IPS-NIHi11 (cell line): Measurements from ENCODE around the gene NUDT14.

ENCODE experiments used
- DNase-seq: peaks from one replicate; pipeline ENCODE4 v3.0.0; 2012; ENCODE audit warnings: mixed read lengths, low spot score

The NUDT14 gene

GRCh38 chr14:105132921-105133654, 48.0 kb downstream of the NUDT14 start:
- DNase-seq, result no peak

- no peak for DNase-seq
Measured at GRCh38 chr14:105131241-105131640, 49.9 kb downstream of the NUDT14 start.

GRCh38 chr14:105128059-105128458, 53.1 kb downstream of the NUDT14 start:
- no peak for DNase-seq

GRCh38 chr14:105126981-105127329, 54.2 kb downstream of the NUDT14 start:
- DNase-seq, result no peak

- DNase-seq, result no peak
Measured at GRCh38 chr14:105126126-105126980, 54.8 kb downstream of the NUDT14 start.

DNA sequence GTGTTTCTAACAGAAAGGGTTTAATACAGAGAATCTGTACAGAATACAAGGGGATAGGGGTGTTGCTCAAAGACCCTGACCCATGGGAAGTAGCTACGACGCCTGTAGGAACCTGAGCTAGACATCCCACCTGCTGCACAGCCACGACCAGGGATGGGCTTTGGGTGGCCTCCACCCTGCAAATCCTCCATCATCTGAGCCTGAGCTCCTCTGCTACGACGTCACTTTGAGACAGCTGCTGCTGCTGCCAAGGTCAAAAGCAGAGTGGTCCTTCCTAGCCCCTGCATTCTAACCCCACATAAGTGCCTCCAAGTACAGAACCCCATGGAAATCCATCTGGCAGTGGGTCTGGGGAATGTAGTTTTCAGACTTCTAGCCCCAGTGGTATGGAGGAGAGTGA, 56.3 kb downstream of the NUDT14 start:
- DNase-seq, result no peak

GRCh38 chr14:105123981-105124765, 56.9 kb downstream of the NUDT14 start:
- no peak for DNase-seq

GRCh38 chr14:105123064-105123665, 57.9 kb downstream of the NUDT14 start:
- no peak for DNase-seq
